Inferior parietal cortex (tissue), 1 donor: ENCODE measurements around the gene P2RX7.
A peak's percentile ranks its signal among the peaks of the same experiment; 100 is the strongest.

Source experiments
- DNase-seq: peaks from one replicate; pipeline ENCODE4 v3.0.0-alpha.2; 2016; ENCODE audit errors: extremely low spot score

P2RX7 gene

DNA sequence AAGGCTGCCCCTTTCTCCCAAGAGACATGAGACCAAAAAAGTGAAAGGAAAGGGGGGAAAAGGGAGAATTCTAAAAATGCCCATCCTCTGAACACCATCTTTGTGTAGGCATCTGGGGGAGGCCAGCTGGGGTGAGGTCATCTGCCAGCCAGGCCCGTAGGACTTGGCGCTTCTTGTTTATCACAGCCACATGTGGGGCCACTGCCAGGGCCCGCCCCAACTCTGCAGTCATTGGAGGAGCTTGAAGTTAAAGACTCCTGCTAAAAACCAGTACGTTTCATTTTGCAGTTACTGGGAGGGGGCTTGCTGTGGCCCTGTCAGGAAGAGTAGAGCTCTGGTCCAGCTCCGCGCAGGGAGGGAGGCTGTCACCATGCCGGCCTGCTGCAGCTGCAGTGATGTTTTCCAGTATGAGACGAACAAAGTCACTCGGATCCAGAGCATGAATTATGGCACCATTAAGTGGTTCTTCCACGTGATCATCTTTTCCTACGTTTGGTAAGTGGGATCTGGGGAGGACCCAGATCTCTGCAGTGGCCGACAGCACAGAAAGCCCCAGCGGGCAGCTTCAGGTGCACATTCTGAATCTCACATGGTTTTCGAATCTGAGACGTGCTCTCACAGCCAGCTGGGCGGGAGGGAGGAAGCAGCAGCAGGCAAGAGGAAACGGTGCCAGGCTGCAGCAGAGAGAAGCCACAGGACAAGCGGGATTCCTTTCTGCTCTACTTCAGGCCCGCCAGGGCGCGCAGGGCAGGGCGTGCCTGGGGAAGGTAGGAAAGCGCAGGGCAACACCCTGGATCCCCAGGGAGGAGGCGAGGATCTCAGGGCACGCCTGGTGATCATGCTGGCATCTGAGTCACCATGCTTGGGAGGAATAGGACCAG, at the start of gene P2RX7:
Gene P2RX7 (plus strand): TSS at position 276 of the 881 bp plus-strand sequence. CDS start 95 bp downstream, at position 371.
- DNase-seq: peak; percentile 94

DNA sequence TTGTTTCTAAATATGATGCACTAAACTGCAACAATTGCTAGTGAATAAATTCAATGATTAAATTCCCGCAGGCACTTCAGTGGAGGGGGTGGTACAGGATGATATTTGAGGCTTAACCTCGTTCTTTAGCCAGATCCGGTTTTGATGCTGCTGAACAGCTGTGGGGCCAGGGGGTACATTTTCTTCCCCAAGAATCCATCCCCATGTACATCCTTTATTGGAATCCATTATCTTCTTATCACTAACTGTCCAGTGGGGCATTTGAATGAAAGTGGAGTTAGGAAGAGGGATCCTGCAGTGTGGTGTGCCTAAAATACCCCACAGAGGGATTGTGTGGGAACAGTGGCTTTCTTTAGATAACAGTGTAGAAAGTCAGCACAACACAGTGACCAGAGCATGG, 48.4 kb upstream of the P2RX7 start:
- no peak for DNase-seq

DNA sequence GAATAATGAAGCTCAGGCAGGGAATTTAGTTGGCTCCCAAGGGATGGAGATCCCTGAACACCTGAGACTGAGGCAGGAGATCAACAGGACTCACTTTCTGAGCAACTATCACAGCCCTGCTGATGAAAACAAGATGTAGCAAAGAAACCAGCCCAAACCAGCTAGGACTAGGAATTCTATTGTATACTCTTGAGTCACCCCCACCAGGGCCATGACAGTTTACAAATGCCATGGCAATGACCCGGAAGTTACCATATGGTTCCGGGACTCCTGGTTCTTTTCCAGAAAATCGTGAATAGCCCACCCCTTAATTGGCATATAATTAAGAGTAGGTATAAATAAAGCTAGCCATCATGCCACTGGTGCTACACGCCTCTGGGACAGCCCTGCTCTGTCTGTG, 47.6 kb upstream of the P2RX7 start:
- DNase-seq: no peak

DNA sequence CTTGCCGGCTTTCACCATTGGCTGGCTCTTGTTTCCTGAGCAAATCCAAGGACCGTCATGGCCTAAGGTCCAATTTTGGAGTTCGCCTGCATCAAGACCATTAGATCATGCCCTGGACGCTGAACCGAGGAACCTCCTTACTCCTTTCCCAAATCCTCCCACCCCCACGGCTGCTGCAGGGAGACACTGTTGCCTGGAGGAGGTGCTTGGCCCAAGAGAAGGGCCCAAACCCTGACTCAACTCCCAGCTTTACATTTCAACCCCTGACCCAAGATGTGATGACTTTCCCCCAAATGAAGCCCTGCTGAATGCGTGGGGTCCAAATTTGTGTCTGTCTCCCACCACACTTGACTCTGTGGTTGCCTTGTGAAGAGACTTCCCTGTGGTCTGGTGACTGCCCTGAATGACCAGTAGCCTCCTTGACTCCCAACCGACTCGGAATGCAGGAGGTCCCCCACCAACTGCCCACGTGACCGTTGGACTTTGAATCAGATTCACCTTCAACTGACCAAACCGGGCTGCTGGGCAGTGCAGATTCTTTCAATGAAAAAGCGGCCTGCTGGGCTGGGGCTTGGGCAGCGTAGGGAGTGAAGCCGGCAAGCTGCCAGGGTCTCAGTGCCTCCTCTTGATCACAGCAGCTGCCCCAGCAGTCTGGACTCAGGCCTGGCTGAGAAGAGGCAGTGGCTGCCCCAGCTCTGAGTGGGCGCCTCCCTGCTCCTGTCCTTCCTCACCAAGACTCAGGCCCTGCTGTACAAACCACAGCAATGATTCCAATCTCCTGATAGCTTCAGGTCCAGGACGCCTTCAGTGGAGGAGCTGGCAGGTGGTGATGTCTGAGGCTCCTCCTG, 46.9 kb upstream of the P2RX7 start:
- no peak for DNase-seq

DNA sequence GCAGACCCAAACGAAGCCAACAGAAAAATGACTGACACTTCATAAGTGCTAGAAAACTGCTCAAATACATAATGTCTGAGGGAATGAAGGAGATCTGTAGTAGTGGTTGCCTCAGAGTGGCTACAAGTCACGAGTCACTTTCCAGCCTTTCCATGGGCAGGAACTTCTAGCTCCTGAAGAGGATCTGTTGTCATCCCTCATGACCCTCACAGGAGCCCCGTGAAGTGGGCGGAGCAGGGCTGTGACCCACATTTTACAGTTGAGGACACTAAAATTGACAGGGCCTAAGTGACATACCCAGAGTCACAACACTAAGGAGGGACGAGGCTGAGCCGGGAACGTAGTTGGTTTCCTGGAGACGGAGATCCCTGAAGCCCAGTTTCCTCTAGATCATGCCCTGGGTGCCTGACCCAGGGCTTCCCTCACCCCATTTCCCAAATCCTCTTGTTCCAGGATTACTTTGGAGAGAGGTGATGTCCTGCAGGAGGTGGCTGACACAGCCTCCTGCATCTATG, 45.8 kb upstream of the P2RX7 start:
- no peak for DNase-seq

DNA sequence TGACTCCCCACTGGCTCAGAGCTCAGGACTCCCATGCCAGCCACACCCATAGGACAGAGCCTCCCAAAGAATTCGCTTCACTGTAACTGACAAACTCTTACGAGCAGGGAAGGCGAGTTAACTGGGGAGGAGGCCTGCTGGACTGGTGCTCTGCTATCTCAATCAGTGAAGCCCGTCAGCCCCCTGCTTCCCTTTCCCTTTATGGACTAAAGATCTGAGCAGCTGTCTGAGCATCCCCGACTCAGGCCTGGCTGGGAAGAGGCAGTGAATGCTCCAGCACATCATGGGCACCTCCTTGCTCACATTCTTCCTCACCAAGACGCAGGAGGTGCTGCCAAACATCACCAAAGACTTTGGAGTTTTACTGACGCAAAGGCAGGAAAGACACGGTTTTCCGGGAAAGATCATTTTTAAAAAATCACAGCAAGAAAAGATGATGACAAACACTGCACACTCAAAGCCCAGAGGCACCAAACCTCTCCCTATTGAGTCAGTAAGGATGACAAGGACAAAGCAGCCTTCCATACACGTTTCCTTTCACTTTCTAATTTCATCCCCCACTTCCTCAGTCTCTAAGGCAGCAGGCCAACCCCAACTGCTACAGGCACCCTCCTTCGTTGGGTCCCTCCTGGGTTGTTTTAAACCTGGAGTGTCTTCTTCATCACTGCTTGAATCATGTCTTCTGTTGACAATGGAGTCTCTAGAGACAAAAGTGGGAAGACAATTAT, 45.0 kb upstream of the P2RX7 start:
- DNase-seq: no peak

DNA sequence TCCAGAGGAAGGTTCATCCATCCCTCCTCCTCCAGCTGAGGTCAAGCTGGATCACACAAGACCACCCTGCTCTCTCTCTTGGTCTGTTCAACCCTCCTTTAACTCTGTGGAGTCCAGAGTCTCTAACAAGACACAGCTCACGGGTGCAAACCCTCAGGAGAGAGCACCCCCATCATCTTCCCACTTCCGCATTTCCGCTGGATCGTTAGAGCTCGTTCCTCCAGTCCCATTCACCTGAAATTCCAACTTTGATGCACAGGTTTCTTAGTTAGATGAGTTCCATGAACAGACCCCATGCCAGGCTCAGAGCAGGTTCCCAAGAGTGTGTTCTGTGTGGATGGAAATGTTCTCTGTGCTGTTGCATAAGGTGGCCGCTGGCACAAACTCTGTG, 44.5 kb upstream of the P2RX7 start:
- DNase-seq: no peak

DNA sequence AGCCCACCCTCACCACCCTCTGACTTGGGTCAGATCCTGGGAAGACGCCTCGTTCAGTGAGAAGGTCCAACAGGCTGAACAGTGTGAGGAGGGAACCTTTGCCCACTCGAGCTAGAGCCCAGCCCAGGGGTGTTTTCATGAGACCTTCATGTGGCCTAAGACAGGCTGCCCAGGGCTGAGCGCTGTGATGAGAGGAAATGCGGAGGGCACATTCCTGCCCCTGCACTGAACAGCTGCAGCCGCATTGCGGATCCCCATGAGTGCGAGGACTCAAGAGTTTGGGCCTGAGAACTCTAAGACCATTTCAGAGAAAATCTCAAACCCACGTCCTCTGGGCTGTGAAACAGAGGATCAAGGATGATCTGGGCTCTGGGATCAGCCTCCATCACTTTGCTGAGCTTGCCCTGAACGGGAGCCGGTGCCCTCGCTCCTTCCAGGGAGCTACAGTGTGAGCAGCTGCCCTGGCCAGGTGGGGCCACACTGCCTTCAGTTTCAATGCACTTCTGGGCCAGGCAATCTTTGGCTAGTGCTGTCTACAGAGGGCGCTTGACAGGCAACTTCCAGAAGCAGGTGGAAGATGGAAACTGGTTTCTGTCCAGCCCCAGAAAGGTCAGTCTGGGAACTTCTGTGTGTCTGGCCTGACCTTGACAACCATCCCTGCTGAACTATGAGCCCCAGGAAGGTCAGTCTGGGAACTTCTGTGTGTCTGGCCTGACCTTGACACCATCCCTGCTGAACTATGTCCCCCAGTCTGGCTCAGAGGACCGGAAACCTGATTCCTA, 43.5 kb upstream of the P2RX7 start:
- DNase-seq: no peak

DNA sequence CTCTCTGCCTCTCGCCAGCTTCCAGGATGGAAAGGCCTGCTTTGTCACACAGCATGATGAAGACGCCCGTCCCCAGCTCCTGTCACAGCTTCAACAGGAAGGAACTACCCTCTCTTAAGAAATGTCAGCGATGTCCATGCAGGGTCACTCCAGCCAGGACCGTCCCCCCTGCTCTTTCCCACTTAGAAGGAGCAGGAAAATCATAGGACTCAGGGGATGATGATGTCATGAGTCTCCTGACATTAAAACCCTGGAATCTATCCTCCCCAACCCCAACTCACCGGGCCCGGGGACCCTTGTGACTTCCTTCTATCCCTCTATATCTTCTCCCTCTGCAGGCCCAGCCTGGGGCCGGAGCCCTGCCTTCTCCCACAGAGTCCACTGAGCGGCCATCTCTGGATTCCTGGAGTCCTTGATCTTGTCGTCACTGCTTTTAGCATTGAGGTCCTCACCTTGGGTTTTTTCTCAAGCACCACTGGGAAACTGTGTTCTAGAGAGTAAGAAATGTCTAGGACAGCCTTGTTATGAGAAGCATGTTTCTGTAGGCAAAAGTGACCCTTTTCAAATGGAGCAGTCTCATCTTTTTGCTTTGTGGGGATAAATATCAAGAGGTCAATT, 42.8 kb upstream of the P2RX7 start:
- DNase-seq: no peak

DNA sequence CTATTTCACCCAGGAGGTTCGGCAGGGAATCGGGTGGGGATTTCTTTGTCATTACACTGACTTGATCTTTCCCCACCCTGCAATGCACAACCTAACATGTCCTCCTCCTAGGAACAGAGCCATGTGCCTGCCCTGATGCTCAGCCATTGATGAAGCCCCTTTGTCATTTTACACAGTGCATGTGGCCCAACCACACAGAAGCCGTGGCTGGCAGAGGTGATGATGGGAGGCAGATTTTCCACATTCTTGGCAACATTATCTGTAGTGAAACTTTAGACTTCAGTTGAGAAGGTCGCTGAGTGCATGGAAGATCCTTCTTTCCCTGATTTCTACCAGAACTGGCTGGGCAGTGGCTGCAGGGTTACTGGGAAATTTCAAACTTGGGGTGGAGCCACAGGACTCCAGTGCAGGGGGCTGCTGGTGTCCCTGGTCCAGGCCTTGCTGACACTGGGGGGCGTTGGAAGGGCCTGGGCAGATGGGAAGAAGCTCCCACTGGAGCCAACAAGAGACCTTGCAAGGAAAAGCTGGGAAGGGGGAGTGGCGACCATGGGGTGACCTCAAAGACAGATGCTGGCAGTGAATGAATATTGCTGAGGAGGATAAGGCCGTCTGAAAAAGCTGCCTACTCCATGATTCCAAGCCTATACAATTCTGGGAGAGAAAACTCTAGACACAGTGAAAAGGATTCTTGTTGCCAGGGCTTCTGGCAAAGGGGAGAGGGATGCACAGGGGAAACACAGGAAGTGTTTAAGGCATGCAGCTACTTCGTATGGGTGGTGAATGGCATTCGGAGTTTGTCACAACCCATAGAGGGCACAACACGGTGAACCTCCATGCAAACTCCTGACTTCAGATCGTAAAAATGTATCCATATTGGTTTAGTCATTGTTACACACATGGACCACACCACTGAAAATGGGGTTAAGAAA, 41.8 kb upstream of the P2RX7 start:
- no peak for DNase-seq

DNA sequence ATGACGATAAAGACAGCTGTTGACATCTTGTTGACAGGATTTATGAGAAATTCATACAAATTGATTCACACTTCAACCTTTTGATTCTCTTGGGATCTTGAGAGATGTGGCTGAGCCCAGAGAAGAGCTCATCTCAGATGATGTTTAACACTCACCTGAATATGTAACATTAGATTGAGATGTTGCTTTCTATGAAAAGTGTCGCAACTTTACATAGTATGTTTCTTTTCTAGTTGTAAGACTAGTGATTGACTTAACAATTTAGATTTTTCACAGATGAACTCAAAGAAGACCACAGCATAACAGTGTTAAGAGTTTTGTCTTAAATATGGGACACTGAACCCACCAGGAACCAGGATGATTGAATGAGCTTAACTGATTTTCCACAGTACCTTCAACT, 40.6 kb upstream of the P2RX7 start:
- DNase-seq: no peak

DNA sequence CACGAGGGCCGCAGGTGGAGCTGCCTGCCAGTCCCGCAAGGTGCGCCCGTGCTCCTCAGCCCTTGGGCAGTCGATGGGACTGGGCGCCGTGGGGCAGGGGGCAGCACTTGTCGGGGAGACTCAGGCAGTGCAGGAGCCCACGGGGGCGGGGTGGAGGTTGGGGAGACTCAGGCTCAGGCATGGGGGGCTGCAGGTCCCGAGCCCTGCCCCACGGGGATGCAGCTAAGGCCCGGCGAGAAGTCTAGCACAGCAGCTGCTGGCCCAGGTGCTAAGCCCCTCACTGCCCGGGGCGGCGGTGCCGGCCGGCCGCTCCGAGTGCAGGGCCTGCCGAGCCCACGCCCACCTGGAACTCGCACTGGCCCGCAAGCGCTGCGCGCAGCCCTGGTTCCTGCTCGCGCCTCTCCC, 39.2 kb upstream of the P2RX7 start:
- DNase-seq: no peak

DNA sequence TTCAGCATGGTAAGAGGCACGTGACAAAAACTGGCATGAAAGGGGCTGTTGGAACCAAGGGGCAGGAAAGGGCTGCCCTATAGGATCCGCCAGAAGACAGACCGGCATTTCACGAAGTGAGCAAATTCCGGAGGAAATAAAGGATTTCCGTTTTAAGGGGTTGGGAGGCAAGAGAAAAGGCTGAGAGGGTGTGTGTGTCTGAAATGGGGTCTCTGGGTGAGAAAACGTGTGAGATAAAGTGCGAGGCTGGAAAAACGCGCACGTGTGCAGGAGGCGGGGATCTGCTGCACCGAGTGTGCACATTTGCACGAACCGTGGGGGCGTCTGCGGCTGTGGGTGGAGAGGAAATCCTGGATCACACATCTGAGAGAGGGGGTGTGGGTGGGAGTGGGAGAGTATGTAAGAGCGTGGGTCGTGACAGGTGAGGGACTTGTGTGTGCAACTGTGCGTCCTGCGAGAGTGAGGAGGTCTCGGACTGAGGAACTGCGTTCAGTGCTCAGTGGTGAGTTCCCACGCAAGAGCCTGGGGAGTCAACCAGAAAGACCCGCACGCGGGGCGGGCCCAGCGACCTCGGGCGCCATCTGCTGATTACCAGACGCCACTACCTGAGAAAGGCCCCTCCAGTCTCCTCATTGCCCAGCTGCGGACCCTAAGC, 37.0 kb upstream of the P2RX7 start:
- DNase-seq: peak; percentile 61

DNA sequence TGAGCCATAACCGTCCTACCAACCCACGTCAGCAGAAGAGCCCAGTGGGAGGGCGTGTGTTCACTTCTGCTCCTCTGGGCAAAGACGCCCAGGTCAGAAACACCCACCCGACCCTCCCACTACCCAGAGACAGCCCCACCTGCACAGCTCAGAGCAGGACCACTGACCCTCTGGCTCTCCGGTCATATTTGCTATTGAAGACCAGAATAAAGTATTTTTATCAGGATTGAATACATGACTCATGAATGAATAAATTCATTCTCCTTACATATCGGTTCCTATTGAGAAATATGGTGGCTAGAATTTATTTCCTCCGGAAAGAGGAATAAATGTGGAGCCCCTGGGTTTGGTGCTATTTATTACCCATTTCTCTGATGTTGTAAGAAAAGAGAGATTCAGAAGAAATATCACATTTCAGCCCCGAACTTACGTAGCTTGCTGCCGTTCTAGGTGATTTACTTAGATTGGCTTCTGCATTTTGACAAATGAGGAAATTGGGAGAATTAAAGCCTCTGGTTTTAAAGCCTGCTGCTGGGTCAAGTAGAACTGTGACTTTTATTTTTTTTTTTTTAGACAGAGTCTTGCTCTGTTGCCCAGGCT, 36.4 kb upstream of the P2RX7 start:
- DNase-seq: no peak

DNA sequence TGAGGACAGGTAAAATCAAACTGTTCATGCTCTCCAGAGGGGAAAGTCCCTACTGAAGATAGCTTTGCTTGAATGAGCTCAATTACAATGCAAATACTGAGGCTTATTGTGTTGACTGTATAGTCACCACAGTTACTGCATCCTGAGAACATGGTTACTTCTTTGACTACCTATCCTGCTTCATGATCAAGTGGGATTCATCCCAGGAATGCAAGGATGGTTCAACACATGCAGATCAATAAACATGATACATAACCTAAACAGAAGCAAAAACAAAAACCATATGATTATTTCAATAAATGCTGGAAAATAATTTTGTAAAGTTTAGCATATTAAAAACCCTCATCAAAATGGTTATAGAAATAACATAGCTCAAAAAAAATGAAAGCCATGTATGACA, 32.9 kb upstream of the P2RX7 start:
- no peak for DNase-seq

DNA sequence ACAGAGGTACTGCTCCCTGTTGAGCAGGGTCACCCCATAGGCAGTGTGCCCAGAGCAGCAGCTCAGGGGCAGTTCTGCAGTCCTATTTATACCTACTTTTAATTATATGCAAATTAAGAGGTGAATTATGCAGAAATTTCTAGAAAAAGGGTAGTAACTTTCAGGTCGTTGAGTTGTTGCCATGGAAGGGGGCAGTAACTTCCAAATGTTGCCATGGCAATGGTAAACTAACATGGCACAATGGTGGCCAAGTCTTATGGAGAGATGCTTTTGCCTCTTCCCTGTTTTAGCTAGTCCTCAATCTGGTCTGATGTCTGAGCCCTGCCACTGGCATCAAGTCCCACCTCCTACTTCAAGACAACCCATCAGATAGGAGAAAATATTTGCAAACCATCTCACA, 30.4 kb upstream of the P2RX7 start:
- no peak for DNase-seq

DNA sequence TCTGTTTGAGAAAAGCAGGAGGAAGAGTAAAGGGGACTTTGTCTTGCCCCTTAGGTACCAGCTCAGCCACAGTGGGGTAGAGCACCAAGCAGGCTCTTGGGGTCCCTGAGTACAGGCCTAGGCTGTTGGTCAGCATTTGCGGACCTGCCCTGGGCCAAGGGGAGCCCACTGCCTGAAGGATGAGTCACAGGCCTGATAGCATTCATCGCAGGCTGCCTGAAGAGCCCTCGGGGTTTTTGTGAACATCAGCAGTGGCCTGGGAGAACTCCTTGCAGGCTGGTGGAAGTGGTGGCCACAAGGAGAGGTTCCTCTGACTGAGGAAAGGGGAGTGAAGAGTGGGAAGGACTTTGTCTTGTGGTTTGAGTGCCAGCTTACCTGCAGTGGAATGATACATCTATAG, 25.0 kb upstream of the P2RX7 start:
- no peak for DNase-seq

DNA sequence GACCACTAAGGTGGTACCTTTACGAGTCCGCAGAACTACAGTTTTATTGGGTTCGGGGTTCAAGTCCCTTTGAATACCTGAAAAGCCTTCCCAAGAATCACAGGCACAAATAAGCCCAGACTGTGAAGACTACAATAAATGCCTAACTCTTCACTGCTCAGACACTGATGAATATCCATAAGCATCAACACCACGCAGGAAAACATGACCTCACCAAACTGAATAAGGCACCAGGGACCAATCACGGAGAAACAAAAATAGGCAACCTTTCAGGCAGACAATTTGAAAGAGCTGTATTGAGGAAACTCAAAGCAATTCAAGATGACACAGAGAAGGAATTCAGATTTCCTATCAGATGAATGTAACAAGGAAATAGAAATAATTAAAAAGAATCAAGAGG, 24.2 kb upstream of the P2RX7 start:
- DNase-seq: no peak
